ENCODE results near the gene FAT1.

FAT1 gene

GRCh38 chr4:186591651-186592050 is 132.0 kb downstream of the FAT1 start:
- H3K27ac ChIP-seq = no peak overlapping the region
- TF ChIP-seq ZFX (IDR thresholded peaks at IDR 0.05) (no peak), CTCF (conservative IDR thresholded peaks at IDR 0.05) (no peak)

GRCh38 chr4:186588503-186588902 is 135.2 kb downstream of the FAT1 start:
- H3K27ac ChIP-seq = no peak overlapping the region
- TF ChIP-seq ZFX (IDR thresholded peaks at IDR 0.05) (no peak), CTCF (conservative IDR thresholded peaks at IDR 0.05) (no peak)

- TF ChIP-seq ZFX (IDR thresholded peaks at IDR 0.05) (no peak), CTCF (conservative IDR thresholded peaks at IDR 0.05) (peak; percentile 84)
- no peak overlapping the region for H3K27ac ChIP-seq
Observed at GRCh38 chr4:186587416-186588018, 136.1 kb downstream of the FAT1 start.

- TF ChIP-seq CTCF (conservative IDR thresholded peaks at IDR 0.05) (no peak), ZFX (IDR thresholded peaks at IDR 0.05) (no peak)
- H3K27ac ChIP-seq = no peak overlapping the region
Observed at GRCh38 chr4:186586205-186586604, 137.5 kb downstream of the FAT1 start.

GRCh38 chr4:186584912-186585311 is 138.7 kb downstream of the FAT1 start:
- TF ChIP-seq CTCF (conservative IDR thresholded peaks at IDR 0.05) = no peak
- no peak for TF ChIP-seq ZFX (IDR thresholded peaks at IDR 0.05)
- no peak overlapping the region for H3K27ac ChIP-seq

GRCh38 chr4:186581421-186581820 is 142.2 kb downstream of the FAT1 start:
- TF ChIP-seq CTCF (conservative IDR thresholded peaks at IDR 0.05) = no peak
- TF ChIP-seq ZFX (IDR thresholded peaks at IDR 0.05) = no peak
- H3K27ac ChIP-seq = no peak overlapping the region

- no peak for TF ChIP-seq CTCF (conservative IDR thresholded peaks at IDR 0.05)
- no peak for TF ChIP-seq ZFX (IDR thresholded peaks at IDR 0.05)
- H3K27ac ChIP-seq = no peak overlapping the region
Observed at GRCh38 chr4:186580669-186581068, 143.0 kb downstream of the FAT1 start.

Measured in C4-2B (cell line).